Stimulated activated CD8-positive, alpha-beta memory T cell treated with anti-CD3 and anti-CD28 coated beads, Interleukin-12 subunit alpha, Interleukin-12 subunit beta, amount 100 ng/mL, for 1 hour (primary cell): ENCODE results near the gene C5orf15.

Experiments
- DNase-seq: peaks from one replicate; pipeline ENCODE4 v3.0.0-alpha.2; 2020; ENCODE audit warnings: low read depth

The C5orf15 gene

GRCh38 chr5:133921979-133922378 is 46.4 kb downstream of the C5orf15 start:
- no peak for DNase-seq

GRCh38 chr5:133921069-133921468 is 47.4 kb downstream of the C5orf15 start:
- no peak for DNase-seq

DNA sequence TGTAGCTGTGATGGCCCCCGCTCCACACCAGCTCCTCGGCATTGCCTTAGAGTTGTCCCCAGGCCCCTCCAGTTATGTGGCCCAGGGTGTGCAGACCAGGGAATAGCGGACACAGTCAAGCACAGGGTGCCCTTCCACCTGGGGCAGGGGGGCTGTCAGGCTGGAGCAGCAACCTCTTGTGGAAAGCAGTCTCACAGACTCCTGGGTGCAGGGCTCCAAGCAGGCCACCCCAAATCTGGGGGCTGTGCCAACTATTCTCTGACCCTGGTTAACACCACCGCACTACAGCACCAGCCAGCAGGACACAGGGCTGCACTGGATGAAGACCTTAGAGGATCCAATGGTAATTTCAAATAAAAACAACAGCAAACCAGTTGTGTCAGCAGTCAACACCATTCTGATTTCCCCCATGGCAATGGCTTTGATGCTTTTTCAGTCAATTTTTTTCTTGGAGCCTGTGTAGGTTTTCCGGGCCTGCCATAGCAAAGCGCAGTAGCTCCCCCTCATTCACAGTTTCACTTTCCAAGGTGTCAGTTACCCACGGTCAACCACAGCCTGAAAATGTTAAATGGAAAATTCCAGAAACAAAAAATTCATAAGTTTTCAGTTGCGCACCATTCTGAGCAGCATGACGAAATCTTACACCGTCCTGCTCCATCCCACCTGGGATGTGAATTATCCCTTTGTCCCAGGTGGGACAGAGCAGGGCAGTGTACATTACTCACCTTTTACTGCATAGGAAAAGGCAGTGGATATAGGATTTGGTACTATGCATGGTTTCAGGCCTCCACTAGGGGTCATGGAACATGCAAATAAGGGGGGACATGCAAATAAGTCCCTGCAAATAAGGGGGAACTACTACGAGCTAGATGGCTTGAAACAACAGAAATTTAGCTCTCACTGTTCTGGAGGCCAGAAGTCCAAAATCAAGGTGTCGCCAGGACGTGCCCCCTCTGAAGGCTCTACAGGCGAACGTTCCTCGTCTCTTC is 49.0 kb downstream of the C5orf15 start:
- no peak for DNase-seq

DNA sequence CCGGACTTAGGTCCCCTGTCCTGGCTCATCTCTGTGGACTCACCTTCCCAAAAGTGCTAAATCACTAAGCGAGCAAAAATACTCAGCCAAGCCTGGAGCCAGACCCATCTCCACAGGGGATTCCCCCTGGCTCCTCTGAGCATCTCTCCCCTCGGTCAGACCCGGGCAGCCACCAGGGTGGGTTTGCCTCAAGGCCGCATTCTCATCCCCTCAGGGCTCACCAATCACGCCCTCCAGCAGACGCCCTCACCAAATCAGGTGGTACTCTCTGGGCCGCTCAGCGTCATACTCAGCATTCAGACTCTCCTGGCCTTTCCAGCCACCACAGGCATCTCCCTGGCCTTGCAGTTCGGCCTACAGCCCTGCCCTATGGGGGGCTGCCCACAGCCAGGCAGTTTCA is 49.7 kb downstream of the C5orf15 start:
- no peak for DNase-seq

DNA sequence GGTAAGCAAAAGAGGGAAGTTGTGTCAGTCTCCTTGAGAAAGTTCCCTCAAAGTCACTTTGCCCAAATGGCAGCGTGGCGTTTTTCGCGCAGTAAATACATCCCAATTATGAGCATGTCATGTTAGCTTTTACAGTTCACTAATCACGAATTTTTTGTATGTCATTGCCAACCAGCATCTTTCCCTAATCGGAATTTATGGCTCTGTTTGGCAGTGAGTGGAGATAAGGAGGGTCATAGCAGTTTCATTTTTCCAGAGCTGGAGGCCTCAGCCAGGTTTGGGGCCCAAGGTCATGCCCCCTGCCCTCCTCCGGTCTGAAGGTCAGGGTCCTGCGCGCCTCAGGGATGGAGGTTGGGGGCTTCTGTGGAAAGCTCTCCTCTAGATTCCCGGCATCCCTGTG is 50.1 kb downstream of the C5orf15 start:
- no peak for DNase-seq

DNA sequence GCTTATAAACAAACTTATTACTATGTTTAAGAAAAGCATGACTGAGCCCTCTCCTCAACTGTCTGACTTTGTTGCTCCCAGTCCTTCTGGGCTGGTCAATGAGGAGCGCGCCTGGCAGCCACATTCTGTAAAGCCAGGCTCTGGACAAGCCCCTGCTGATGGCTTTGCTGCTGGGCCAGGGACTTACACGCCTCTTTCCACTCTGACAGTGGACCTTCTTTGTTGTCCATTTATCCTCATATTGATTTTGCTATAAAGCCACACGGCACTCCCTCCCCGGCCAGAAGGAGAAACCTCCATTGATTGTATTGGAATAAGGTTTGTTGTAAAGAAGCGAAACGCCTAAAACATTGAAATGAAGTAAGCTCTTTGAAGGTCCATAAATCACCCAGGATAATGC is 50.6 kb downstream of the C5orf15 start:
- DNase-seq = no peak

DNA sequence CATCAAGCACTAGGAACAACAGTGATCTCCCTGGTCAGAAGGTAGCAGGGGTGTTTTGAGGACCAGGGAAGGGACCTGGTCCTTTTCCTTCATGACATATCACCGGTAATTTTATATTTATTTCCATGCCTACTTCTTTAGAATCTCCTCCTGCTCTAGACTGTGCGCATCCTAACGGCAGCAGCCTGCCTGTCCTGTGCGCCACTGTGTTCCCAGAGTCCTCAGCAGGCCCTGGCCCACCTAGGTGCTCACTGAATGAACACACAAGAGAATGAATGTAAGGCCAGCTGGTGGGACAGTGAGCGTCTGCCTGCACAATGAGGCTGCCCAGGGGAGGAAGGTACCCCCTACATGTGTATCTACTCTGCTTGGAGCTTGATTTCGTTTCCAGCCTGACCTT is 51.5 kb downstream of the C5orf15 start:
- DNase-seq = no peak

DNA sequence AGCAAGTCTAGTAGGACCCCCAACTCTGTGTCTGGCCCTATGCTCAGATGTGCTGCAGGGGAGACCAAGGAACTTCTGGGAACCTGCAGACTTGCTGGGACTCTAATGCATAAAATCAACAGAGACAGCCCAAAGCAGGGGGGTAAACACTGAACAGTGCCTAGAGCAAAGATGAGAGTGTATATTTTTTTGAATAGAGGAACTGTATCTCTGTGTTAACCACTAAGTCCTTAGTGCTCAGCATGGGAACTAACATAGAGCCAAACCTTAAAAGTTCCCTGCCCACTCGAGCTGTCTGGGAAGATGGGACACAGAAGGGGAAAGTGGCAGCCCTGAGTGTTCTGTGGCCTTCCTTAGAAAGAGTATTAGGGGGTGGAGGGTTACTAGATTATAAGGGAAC is 51.9 kb downstream of the C5orf15 start:
- DNase-seq = no peak

DNA sequence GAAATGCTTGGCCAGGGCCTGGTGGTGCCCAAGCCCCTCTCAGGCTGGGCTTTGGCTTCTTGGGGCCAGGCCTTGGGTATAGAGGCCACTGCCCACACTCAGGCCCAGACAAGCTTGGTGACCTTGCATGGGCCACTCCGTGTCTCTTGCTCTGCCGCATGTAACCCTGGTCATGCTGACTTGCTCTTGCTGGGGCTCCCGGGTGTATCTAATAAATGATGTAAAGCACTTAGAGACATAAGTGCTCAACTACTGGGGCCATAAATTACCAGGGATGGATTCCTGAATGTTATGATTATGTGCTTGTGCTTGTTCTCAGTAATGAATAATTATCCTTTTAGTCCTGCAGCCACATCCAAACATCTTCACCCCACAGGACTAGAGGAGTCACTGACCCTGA is 54.0 kb downstream of the C5orf15 start:
- no peak for DNase-seq

- DNase-seq = no peak
Measured at GRCh38 chr5:133913413-133914155, 54.8 kb downstream of the C5orf15 start.

DNA sequence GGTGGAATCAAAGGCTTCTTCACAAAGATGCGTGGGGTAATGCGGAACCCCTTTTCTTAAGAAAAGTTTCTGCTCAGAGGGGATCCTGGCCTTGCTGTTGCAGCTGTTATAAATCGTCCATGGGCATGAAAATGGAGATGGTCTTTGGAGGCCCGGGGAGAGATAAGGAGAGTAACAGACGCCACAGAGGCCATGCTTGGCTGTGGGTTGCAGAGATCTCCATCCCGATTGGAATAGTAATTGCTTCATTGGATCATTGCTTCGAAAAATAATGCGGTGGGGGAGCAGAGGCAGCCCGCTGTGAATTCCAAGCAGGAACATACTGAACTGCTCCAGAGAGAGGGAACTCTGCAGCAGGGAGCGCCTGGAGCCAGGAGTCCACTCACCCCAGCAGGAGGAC is 55.5 kb downstream of the C5orf15 start:
- DNase-seq = no peak

DNA sequence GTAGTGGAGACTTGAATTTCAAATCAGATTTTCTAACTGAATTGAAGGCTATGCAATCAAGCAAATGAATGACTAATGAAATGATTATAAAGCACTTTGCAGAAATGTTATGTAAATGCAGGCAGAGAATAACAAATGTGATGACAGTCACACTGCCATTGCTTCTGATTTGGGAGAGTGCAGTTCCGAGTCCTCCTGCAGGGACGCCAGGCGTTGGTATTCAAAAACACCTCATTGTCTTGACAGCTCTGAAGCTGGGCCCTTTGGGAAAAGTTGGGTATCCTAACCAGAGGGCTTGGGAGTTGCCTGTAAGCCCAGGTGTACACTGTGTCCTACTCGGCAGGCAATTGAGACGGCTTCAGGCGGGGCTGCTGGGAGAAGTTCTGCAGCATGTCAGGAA is 57.9 kb downstream of the C5orf15 start:
- DNase-seq = no peak

GRCh38 chr5:133909603-133910002 is 58.8 kb downstream of the C5orf15 start:
- no peak for DNase-seq

- no peak for DNase-seq
Measured at GRCh38 chr5:133907075-133907474, 61.4 kb downstream of the C5orf15 start.

DNA sequence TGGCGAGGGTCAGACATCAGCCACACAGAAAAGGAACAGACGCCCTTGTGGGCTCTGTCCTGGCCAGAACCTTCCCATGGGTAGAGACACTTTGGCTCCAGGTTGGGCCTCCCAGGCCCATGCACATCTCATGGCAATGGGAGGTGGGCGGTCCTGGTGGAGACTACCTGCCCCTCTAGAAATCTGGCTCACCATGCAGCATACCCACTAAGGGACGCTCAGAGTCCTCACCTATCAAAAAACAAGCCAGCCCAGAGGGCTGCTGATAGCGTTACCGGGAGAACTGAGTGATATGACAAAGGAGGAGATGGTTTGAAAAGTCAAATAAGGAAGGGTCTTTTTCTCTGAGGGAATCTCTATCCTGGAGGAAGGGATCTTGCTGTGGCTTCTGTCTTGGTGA is 62.1 kb downstream of the C5orf15 start:
- no peak for DNase-seq
